Osteocyte (in vitro differentiated cells): ENCODE measurements around the gene ME2. TPM values are rescaled to one million over a fixed set of nuclear protein-coding genes. Genes with fewer than 3 reads are reported as not detected.

ENCODE experiments used
- DNase-seq: peaks from one replicate; pipeline ENCODE4 v3.0.0; 2021; ENCODE audit warnings: mixed read lengths; ENCODE audit not compliant: unreplicated experiment; ENCODE audit errors: extremely low spot score
- H3K27ac Mint-ChIP-seq: one replicate; pipeline ENCODE4 v1.8.0; 2021; ENCODE audit warnings: mild to moderate bottlenecking, mixed read lengths; ENCODE audit not compliant: unreplicated experiment
- H3K27me3 Mint-ChIP-seq: one replicate; pipeline ENCODE4 v1.8.0; 2021; ENCODE audit warnings: mixed read lengths; ENCODE audit not compliant: unreplicated experiment
- H3K36me3 Mint-ChIP-seq: one replicate; pipeline ENCODE4 v1.8.0; 2021; ENCODE audit warnings: mixed read lengths; ENCODE audit not compliant: unreplicated experiment
- H3K4me1 Mint-ChIP-seq: one replicate; pipeline ENCODE4 v1.8.0; 2021; ENCODE audit warnings: mixed read lengths; ENCODE audit not compliant: unreplicated experiment
- H3K4me3 Mint-ChIP-seq: one replicate; pipeline ENCODE4 v1.8.0; 2021; ENCODE audit warnings: mild to moderate bottlenecking, moderate library complexity, mixed read lengths; ENCODE audit not compliant: unreplicated experiment
- H3K9me3 Mint-ChIP-seq: one replicate; pipeline ENCODE4 v1.8.0; 2021; ENCODE audit warnings: mixed read lengths; ENCODE audit not compliant: unreplicated experiment
- total RNA-seq: library from RNA; stranded (reverse); gene quantifications from 2 replicates; pipeline ENCODE4 v1.2.1, GENCODE V29; 2021
- TF ChIP-seq, protein P1 (sequence below): fragments of 200-600 bp; sonication (generic); IDR thresholded peaks from 2 replicates; pipeline ENCODE4 v1.5.0; 2021; ENCODE audit warnings: antibody characterized with exemption, mild to moderate bottlenecking, moderate library complexity

Gene ME2
- total RNA-seq, 1 donor from 2014 or later = 31.8 TPM

DNA sequence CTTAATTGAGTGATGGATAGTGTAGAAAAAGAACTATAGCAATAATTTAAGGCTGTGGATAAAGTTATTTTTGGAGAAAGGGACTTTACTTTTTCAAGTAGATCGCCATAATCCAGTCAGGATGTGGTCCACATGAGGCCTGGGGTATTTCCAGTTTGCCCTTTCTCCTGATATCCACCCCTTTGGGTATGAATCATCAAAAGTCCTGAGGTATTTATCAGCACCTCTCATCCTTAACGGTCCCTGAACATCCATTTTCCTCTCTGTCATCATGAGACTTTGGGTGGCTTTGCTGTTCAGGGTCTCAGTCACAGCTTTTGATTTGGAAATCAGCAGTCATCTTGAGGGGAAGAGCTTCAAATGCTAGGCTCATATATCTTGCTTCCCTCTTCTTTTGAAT is 49.6 kb downstream of the ME2 start:
- Mint-ChIP-seq H3K9me3 (peaks cover 10% of the 10 kb centered on the region), H3K27ac (no peak overlapping the region), H3K4me3 (no peak overlapping the region), H3K4me1 (no peaks in the 10 kb centered on the region), H3K27me3 (no peaks in the 10 kb centered on the region), H3K36me3 (peaks cover 34% of the 10 kb centered on the region)
- DNase-seq = no peak
- TF ChIP-seq, protein P1, sequence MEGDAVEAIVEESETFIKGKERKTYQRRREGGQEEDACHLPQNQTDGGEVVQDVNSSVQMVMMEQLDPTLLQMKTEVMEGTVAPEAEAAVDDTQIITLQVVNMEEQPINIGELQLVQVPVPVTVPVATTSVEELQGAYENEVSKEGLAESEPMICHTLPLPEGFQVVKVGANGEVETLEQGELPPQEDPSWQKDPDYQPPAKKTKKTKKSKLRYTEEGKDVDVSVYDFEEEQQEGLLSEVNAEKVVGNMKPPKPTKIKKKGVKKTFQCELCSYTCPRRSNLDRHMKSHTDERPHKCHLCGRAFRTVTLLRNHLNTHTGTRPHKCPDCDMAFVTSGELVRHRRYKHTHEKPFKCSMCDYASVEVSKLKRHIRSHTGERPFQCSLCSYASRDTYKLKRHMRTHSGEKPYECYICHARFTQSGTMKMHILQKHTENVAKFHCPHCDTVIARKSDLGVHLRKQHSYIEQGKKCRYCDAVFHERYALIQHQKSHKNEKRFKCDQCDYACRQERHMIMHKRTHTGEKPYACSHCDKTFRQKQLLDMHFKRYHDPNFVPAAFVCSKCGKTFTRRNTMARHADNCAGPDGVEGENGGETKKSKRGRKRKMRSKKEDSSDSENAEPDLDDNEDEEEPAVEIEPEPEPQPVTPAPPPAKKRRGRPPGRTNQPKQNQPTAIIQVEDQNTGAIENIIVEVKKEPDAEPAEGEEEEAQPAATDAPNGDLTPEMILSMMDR = no peak

GRCh38 chr18:50933684-50934083 is 54.8 kb downstream of the ME2 start:
- no peak overlapping the region for H3K4me3 Mint-ChIP-seq
- no peaks in the 10 kb centered on the region for H3K27me3 Mint-ChIP-seq
- H3K36me3 Mint-ChIP-seq = peaks cover 14% of the 10 kb centered on the region
- no peaks in the 10 kb centered on the region for H3K4me1 Mint-ChIP-seq
- no peaks in the 10 kb centered on the region for H3K9me3 Mint-ChIP-seq
- DNase-seq = no peak
- H3K27ac Mint-ChIP-seq = no peak overlapping the region
- TF ChIP-seq, protein P1 = no peak

- Mint-ChIP-seq H3K36me3 (peaks cover 15% of the 10 kb centered on the region), H3K27me3 (no peaks in the 10 kb centered on the region), H3K4me1 (no peaks in the 10 kb centered on the region), H3K4me3 (no peak overlapping the region), H3K27ac (no peak overlapping the region), H3K9me3 (no peaks in the 10 kb centered on the region)
- no peak for DNase-seq
- TF ChIP-seq, protein P1 = no peak
Measured at GRCh38 chr18:50934545-50935211, 55.8 kb downstream of the ME2 start.

- H3K4me3 Mint-ChIP-seq = no peak overlapping the region
- DNase-seq = no peak
- no peak overlapping the region for H3K27ac Mint-ChIP-seq
- H3K9me3 Mint-ChIP-seq = no peaks in the 10 kb centered on the region
- H3K36me3 Mint-ChIP-seq = peaks cover 16% of the 10 kb centered on the region
- no peaks in the 10 kb centered on the region for H3K4me1 Mint-ChIP-seq
- H3K27me3 Mint-ChIP-seq = no peaks in the 10 kb centered on the region
- TF ChIP-seq, protein P1 = no peak
Measured at GRCh38 chr18:50935493-50936191, 56.7 kb downstream of the ME2 start.

DNA sequence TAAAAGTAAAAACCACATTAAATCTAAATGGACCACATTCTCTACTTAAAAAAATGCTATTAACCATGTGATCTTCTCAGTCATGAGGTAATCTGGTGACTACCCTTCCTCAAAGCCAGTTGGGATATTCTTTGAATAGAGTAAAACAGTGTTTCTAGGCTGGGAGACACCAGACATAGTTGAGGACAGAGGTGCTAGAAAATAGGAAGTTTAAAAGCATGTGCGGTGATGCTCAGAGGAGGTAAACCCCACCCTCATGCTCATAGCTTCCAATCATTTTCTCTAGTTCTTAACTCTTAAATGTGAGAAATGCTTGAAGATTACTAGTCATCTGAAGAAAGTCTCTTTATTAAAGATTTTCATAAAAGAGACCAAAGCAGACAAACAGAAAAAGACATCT is 58.3 kb downstream of the ME2 start:
- Mint-ChIP-seq H3K27me3 (no peaks in the 10 kb centered on the region), H3K9me3 (no peaks in the 10 kb centered on the region), H3K36me3 (peaks cover 18% of the 10 kb centered on the region), H3K4me1 (no peaks in the 10 kb centered on the region), H3K27ac (no peak overlapping the region), H3K4me3 (no peak overlapping the region)
- TF ChIP-seq, protein P1 = no peak
- DNase-seq = no peak
